Raji (cell line): Measurements from ENCODE around the gene PDPK1.

Experiments
- POLR2A ChIP-seq: IDR thresholded peaks from 2 replicates; pipeline ENCODE4 v1.6.1; 2011; ENCODE audit warnings: low read depth, low read length, control low read depth; ENCODE audit not compliant: insufficient read depth

Gene PDPK1

DNA sequence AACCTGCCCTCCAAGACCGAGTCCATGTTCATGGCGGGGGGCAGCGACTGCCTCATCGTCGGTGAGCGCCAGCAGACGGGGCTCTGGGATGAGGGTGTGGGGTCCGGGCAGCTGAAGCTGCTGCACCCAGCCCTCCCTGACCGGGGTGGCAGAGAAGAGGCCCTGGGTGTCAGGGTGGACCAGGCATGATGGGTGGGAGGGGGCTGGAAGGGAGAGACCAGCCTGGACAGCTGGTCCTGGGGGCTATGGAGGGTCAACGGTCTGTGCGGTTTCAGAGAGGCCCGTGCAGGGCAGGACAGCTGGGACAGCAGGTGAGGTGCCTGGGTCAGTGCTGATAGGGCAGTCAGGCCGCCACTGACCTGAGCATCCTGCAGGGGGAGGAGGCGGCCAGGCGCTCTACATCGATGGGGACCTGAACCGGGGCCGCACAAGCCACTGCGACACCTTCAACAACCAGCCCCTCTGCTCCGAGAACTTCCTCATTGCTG is 37.3 kb upstream of the PDPK1 start:
- no peak for TF ChIP-seq POLR2A

DNA sequence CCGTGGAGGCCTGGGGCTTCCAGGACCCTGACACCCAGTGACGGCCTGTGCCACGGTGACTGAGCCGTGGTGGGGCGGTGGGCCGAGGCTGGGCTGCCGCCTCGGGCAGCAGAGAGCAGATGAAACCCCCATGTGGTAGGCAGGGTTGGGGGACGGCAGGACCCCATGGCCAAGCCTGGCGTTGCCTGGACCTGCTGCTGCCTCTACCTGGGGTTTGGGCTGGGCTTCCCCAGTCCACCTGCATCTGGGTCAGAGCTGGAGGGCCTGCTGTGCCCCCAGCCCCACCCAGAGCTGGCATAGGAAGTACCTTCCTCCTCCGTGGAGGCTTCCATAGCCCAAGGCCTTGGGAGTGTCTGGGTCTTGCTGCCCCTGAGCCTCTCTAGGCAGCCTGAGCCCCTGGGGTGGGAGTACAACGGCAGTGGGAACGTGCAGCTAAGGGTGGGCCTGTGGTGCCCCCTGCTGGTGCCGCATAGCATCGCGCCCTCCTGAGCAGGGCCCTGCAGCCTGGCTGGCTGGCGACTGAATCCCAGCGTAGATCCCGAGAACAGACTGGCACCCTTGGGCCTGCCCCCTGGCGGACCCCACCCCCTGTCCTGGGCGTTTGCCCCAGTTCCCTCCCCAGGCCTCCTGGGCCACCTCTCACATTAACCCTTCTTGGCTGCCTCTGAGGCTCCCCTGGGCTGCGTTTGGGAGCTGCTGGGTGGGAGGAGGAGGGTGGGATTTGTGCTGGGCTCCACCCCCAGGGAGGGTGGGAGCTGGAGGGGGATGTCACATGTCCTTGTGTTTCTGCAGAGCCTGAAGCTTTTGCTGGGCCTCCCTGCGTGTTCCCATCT is 36.7 kb upstream of the PDPK1 start:
- TF ChIP-seq POLR2A: peak; percentile 35; the same call in 1 of the 2 replicates

DNA sequence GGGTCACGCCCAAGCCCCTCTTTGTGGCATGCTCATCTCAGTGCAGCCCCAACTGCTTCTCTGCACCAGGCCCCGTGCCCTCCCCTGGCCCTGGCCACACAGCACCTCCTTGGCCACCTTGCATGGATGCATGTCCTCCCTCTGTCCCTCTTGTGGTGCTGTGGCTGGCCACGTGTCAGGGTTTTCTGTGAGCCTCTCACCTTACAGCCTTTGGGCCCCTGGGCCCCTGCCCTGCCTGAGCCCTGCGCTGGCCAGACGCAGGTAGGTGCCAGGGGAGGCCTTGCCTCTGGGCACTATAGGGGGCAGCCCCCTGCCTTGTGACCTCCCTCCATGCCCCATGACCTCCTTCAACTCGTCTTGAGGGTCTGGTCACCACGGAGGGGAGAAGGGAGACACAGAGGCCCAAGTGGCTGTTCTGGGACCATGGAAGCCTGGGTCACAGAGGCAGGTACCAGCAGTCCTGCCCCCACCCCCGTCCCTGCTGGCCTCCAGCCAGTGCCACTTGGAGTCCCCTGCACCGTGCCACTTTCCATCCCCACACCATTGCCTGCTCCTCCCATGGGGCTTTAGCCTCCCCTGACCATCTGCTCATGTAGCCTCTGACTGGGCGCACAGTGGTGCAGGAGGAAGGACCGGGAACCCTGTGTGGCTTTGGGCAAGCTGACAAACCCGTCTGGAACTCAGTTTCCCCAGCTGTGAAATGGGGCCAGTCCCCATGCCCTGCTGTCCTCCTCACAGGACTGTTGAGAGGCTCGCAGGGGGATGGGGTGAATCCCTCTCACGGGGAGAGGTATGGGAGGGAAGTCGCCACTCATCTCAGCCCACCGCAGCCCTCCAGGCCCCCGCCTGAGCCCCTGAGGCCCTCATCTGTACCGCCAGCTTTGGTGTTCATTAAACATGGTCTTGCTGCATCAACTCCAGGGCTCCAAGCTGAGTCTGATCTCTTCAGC is 35.6 kb upstream of the PDPK1 start:
- TF ChIP-seq POLR2A: no peak

DNA sequence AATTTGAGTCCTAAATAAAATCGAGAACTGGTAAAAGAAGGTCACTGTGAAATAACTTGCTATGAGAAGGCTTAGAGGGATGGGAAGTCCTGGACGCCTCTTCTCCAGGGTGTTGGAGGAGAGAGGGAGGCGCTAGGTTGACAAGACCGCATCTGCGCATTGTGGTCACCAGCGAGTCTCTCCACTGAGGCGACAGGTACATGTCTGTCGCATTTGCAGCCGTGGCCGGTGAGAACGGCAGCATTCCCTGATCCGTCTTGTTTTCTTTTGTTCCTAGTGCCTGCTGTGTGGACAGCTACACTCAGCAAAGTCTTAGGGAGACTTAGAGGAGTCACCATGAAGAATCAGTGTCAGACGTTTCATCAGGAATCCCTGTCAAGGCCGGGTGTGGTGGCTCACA is 32.1 kb upstream of the PDPK1 start:
- no peak for TF ChIP-seq POLR2A

DNA sequence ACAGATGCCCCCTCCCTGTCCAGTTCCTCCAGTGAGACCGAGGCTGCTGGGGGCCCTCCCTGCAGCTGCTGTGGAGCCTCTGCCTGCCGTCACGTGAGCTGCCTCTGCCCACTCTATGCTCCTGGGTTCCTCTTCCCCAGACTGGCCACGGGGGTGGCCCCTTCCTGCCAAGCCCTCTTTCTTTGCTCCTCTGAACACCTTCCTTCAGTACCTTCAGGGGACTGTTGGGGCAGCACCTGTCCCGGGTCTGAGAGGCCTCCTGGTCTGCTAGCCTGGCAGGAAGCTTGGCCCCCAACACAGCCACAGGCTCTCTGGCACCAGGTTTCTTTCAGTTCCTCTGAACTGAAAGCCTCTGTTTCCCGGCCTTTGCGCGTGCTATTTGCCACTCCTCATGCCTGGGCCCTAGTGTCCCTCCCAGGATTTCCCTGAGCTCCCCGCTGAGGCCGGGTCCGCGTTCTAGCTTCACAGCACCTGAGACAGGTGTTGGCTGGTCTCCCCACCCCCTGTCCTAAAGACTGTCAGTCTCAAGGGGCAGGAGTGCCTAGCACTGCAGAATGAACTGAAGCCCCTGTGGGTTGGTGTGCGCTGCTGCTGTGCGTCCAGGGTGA is 30.7 kb upstream of the PDPK1 start:
- no peak for TF ChIP-seq POLR2A

DNA sequence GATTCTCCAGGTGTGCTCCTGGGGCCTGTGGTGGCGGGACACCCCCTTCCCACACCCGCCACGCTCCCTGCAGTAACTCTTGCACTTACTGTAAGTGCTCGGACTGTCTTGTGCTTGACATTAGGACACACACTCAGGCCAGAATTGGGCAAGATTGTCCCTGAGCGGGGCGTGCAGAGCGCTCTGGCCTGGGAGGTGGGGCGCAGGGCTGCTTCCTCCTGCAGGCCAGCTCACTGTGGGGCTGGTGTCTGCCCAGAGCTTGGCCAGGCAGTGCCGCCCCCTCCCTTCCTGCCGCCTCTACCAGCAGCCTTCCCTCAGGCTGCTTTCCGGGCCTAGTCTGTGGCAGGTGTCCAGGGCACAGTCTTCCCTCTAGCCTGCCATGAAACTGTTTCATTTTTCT is 30.2 kb upstream of the PDPK1 start:
- no peak for TF ChIP-seq POLR2A

DNA sequence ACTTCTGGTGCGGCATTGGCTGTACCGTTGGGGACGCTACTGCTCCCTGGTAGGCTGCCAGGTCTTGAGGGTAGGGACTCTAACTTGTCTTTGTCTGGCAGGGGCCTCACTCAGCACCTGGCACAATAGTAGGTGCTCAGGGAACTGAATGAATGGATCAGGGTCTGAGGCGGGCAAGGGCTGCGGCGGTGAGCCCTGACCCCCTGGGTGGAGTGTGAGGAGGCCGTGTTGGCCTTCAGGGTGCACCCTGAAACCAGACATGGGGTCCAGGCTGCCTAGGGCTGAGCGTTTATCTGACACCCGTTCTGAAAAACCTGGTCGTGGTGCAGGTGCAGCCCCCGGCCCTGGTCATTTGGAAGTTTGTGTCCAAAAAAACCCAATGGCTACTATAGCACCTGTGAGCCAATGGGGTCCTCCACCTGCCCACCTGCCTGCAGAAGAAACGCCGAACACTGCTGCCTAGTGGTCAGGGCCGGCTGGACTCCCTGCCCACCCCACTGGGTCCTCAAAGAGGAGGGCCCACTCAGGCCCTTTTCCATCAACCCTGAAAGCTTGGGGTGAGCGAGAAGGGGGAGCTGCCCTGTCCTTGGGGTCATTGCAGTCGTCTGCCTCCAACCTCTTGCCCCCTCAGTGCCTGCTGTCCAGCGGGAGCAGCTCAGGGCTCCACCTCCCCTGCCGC is 29.0 kb upstream of the PDPK1 start:
- TF ChIP-seq POLR2A: no peak

DNA sequence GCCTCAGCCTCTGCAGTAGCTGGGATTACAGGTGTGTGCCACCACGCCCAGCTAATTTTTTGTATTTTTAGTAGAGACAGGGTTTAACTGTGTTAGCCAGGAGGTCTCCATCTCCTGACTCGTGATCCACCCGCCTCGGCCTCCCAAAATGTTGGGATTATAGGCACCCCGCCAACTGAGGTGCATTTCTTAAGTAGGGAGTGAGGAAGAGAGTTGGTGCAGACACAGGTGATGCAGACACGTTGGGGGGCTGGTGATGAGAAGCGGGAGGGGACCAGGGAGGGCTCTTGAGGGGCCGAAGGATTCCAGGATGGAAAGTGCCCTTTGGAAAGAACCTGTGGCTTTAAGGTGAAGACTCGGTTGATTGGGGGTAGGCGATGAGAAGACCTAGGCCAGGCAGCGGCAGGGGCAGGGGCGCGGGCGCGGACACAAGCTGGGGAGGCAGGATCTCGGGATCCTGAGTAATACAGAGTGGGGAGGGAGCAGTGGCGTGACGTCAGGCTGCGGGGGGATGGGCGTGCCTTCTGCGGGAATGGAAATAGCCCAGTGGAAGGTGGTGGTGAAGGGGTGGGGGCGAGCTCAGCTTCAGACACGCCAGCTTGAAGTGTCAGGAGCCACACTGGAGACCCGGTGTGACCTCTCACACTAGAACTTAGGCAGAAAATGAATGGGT is 26.6 kb upstream of the PDPK1 start:
- TF ChIP-seq POLR2A: no peak

DNA sequence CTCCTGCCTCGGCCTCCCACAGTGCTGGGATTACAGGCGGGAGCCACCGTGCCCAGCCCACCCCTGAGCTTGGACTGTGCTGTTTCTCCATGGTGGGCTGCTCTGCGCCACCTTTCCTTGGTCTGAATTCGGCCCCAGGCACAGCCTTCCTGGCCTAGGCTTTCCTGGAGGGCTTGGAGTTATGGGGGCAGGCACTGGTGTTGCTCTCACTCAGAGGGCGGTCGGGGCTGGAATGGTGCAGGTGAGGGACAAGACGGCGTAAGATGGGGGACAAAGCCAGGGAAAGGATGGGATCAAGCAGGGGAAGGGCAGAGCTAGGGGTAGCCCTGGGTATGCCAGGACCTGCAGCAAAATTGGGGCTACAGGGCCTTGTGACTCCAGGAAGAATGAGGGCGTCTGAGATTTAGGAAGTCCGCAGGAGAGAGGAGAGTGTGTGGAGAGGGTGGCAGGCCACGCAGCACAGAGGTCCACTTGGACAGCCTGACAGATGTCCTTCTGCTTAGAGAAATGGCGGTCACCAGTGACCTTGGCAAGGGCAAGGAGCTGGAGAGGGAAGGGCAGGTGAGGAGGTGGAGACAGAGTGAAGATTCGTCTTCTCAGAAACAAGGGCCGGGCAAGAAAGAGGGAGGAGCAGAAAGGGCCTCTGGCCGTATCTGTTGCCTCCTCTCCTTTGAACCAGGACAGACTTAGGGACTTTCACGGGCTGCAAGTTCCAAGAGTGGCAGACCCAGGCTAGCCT is 25.7 kb upstream of the PDPK1 start:
- no peak for TF ChIP-seq POLR2A

DNA sequence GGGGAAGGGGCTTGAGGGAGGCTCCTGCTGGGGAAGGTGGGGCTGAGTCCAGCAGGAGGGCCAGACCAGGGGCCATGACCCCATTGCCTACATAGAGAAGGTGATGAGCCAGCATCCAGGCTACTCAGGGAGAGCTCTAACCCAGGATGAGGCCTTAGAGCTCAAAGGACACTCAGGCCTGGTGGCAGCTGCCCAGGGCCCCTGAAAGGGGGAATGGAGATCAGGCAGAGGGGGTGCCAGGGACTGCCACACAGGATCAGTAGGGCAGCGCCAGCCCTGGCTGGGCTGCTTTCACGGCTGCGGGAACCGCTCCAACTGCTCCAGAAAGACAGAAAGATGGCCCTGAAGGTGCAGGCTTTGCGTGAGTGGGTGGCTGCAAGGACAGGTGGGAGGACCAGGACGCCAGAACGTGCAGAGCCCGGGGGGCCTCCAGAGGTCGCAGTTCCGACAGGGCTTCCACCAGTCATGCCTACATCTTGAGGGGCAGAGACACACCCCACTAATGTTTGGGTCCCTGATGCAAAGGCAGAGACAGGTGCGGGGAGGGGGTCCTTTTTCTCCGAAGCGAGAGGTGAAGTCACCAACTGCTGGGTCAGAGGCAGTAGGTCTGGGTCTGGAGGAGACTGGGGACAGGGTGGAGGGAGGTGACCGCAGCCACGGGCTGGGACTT is 25.0 kb upstream of the PDPK1 start:
- no peak for TF ChIP-seq POLR2A

DNA sequence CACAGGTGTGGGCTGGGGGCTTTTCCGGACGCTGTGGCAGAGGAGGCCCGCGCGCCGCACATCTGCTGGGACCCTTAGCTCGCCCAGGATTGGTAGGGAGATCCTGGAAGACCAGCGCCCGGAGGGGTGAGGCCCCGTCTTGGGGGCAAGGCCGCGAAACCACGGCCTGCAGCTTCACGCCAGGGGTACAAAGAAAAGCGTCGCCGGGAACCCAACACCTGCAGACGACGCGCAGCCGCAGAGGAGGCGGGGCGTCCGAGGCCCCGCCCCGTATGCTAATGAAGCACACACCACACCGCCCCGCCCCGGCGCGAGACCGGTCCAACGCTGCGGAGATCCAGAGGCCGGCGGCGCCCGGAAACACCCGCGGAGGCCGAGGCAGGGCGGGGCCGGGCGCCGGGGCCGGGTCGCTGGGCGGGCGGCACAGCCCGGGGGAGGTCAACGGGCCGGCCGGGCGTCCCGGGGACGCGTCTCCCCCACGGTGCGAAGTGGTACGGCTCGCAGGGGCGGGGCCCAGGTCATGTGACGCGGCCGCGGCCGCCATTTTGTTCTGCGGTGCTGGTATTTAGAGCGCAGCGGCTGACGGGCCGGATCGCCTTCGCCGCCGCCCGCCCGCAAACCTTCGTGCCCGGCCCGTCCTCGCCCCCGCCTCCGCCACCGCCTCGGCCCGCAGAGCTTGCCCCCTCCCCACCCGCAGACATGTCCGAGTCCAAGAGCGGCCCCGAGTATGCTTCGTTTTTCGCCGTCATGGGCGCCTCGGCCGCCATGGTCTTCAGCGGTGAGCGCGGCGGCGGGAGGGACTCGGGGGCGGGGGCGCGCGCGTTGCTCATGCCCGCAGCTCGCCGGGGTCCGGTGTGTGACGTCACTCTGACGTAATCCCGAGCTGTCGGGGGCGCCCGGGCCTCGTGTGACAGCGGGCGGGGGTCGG is 24.2 kb upstream of the PDPK1 start, which contains the start of gene ATP6V0C:
ATP6V0C (plus strand) TSS at position 548 of the 928 bp plus-strand sequence; CDS start at position 700, 152 bp downstream.
- TF ChIP-seq POLR2A: peak; percentile 69
